Amygdala (tissue), 56 donors: ENCODE measurements around the gene SNX7.

Experiments used
- DNase-seq, 56 donors: peaks; one replicate each; lab custom pipeline; 2025; lab: John Stamatoyannopoulos, UW

SNX7 gene

GRCh38 chr1:98761219-98761865, 99.8 kb downstream of the SNX7 start:
- DNase-seq: no peak

- DNase-seq: no peak
Measured at GRCh38 chr1:98763488-98764150, 102.1 kb downstream of the SNX7 start.

- DNase-seq: no peak
Measured at GRCh38 chr1:98764485-98764884, 103.0 kb downstream of the SNX7 start.

GRCh38 chr1:98766255-98766654, 104.7 kb downstream of the SNX7 start:
- peak in 1 of 56 donors; percentile 2 for DNase-seq

- DNase-seq: no peak
Measured at GRCh38 chr1:98769162-98769561, 107.6 kb downstream of the SNX7 start.

- DNase-seq: no peak
Measured at GRCh38 chr1:98781906-98782305, 120.4 kb downstream of the SNX7 start.

GRCh38 chr1:98783821-98784220, 122.3 kb downstream of the SNX7 start:
- no peak for DNase-seq

GRCh38 chr1:98791498-98791897, 130.0 kb downstream of the SNX7 start:
- DNase-seq: no peak

- DNase-seq: no peak
Measured at GRCh38 chr1:98792123-98792522, 130.6 kb downstream of the SNX7 start.

GRCh38 chr1:98793136-98793535, 131.6 kb downstream of the SNX7 start:
- no peak for DNase-seq

GRCh38 chr1:98794196-98794886, 132.8 kb downstream of the SNX7 start:
- DNase-seq: peak in 8 of 56 donors; percentile 3 to 61 (median 12)

GRCh38 chr1:98796049-98796448, 134.5 kb downstream of the SNX7 start:
- DNase-seq: no peak

- no peak for DNase-seq
Measured at GRCh38 chr1:98797506-98797905, 136.0 kb downstream of the SNX7 start.
